IPS-11a (cell line): Measurements from ENCODE around the gene TMEM151A.
"Not testable (repeated sequence)": the region's sequence is repeated elsewhere in the genome, so short reads cannot be mapped to it uniquely, and the experiment has no call there.

Source experiments
- H3K4me3 ChIP-seq: one replicate; pipeline ENCODE4 v1.5.1; 2013; ENCODE audit warnings: low read depth, low read length, control low read depth

TMEM151A gene

GRCh38 chr11:66297610-66298009 lies 5.9 kb downstream of the TMEM151A start:
- H3K4me3 ChIP-seq, result no peak overlapping the region

DNA sequence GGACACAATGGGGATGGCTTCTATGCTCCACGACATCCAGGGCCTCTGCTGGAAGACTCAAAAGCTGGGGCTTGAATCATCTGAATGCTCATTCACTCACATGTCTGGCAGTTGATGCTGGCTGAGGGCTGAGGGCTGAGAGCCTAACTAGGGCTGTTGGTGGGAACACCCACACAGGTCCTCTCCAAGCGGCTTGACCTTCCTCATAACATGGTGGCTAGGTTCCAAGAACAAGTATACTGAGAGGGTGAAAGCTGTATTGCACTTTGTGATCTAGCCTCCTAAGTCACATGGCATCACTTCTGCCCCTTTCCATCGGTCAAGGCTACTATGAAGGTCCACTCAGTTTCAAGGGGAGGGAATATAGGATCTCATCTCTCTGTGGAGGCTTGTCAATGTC lies 7.5 kb downstream of the TMEM151A start:
- no peak overlapping the region for H3K4me3 ChIP-seq

DNA sequence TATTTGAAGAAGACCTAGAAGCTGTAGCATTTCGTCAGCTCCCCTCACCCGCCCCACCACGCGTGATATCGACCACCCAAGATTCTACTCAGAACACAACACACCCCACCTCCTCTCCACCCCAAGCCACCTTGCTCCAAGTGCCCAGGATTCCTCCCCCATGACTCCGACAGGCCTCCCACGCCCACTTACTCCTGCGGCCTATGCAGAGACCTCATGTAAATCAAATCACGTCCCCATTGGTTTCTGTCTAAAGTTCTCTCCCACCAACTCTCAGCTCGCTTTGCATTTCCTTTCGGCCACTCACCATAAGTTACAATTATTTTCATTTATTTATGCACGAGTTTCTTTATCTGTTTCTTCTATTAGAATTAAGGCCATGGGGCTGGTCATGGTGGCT lies 11.0 kb downstream of the TMEM151A start:
- no peak overlapping the region for H3K4me3 ChIP-seq

GRCh38 chr11:66309475-66309874 lies 17.8 kb downstream of the TMEM151A start:
- H3K4me3 ChIP-seq, result no peak overlapping the region

DNA sequence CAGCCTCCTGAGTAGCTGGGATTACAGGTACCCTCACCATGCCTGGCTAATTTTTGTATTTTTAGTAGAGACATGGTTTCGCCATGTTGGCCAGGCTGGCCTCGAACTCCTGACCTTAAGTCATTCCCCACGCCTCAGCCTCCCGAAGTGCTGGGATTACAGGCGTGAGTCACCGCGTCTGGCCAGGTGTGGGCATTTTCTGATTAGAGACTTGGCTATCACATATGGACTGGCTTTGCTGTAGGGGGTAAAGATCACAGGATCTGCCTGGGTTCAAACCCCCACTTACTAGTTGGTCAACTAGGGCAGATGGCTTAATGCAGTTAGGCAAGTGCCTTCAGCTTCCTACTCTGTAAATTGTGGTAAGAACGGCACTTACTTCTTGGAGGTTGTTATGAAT lies 18.6 kb downstream of the TMEM151A start:
- no peak overlapping the region for H3K4me3 ChIP-seq

DNA sequence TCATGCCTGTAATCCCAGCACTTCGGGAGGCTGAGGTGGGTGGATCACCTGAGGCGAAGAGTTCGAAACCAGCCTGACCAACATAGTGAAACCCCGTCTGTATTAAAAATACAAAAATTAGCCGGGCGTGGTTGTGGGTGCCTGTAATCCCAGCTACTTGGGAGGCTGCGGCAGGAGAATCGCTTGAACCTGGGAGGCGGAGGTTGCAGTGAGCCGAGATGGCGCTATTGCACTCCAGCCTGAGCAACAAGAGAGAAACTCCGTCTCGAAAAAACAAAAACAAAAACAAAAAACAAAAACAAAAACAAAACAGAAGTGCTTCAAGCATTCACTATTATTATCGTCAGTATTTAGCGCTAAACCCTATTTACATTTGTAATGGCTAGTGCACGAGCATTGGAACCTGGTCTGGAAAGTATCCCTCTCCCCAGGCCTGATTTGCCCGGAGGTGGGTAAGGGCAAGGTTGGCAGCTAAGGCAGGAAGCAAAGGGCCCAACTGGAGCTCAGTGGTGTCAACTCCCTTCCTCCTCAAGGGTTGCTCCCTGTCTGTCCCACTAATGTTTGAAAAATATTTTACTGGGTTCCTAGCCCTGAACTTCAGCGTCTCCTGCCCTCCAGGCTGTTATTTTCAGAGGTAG lies 19.2 kb downstream of the TMEM151A start:
- not testable (repeated sequence) for H3K4me3 ChIP-seq

DNA sequence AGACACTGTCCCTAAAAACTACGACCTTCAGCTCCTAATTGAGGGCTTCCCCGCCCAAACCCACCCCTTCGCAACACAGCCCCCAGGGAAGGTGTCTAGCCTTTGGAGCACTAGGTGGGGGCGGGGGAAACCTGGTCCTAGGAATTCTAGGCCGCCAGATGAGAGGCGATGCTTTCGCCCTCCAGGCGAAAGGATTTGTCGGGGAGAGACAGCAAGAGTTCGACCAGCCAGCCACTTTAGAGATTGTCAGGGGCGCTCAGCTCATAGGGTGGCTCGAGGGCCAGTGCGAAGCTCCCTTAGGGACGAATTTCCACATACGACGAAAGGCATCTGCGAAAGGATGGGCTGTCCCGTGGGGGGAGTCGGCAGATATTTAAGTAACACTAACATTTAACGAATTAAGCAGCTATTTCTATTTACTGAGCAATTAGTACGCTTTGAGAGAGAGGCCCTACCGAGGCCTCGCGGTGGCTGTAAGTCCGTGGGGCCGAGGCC lies 19.8 kb downstream of the TMEM151A start:
- peak overlapping the region; percentile 63 for H3K4me3 ChIP-seq

DNA sequence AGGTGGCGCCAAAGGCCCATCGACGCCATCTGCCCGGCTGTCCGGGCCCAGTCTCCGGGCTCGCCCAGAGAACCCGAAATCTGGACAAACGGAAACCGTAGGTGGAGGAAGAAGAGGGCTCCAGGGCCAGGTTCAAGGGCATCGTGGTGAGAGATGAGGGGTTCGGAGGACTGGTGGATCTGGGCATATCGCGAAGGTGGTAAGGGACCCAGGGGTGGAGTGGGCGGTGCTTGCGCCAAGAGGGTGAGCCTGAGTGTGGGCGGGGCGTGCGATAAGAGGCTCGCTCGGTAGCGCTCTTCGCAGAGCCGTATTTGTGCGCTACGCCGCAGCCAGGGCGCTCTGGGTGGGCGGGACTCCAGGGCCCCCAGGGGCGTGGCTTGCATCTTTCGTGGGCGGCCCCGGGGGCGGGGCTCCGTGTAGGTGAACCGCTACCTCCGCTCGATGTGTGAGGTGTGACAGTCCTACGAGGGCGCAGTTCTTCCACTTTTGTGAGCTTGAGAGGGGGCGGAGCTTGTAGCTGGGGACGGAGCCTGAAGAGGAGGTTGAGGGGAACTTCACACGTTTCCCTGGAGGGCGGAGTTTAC lies 20.4 kb downstream of the TMEM151A start:
- H3K4me3 ChIP-seq, result peak overlapping the region; percentile 63

DNA sequence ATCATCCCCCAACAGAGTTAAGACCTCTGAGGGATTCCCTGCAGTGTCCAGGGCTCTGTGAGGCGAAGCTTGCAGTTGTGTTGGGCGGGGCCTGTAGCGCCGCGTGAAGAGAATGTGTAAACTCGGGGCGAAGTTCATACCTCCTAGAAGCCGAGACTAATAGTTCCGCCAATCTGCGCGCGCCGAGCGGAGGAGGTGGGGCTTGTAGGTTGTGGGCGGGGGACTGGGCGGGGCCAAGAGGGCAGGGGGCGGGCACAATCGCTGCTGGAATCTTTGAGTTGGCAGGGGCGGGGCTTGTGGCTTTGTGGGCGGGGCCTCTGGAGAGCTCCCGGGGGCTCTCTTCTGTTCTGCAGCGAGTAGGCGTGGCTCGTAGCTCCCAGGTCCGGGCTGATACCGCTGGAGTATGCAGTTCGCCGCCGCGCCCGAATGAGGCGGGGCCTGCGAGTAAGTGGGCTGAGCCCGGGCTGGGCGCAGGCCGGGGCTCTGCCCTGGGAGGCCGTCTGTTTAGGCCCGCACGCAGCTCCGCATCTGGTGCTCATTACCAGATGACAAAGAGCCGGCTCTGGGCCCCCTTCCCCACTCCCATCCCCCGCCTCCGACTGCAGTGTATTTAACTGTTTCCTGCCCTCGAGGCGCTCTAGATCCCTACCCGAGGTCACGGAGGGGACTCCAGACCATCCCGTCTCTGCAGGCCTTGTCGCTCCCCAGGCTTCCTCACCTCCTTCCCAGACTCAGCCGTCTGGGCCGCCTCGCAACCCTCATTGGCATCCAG lies 21.0 kb downstream of the TMEM151A start:
- H3K4me3 ChIP-seq, result peak overlapping the region; percentile 63

DNA sequence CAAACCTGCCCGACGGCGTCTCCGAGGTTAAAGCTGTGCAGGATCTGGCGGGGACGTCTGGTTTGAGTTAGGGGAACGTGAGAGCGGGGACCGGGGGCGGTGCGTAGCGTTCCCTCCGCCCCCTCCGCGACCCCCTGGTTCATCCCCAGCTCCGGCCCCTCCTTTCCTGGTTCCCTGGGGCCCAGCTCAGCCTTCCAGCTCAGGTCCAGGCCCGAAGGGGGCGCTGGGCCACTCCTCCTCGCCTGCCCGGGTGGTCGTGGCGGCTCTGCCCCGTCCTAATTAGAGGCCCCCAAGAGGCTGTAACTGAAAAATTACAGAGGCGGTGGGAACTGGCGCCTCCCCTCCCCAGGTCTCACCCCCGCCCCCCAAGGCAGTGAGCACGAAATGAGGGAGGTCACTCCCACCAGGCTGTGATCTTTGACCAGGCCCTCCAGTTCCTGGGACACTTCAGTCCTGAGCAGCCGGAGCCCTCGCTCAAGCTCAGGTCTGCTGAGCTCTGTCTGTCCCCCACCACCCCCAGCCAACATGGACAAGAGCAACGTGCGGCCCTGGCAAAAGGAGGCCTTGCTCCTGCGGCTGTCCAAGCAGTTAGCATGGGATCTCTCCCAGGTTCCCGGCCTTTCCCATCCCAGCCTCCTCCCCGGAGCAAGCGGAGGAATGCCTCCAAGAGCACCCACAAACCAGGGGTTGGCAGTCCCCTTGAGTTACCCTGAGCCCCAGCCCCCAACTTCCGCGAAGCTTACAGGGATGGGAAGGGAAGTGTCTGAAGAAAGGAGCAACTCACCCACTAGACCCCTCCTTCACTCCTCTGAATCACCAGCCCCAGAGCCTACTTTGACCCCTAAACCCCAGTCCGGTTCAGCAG lies 21.9 kb downstream of the TMEM151A start:
- peak overlapping the region; percentile 39 for H3K4me3 ChIP-seq

GRCh38 chr11:66314186-66314501 lies 22.4 kb downstream of the TMEM151A start:
- H3K4me3 ChIP-seq, result no peak overlapping the region

DNA sequence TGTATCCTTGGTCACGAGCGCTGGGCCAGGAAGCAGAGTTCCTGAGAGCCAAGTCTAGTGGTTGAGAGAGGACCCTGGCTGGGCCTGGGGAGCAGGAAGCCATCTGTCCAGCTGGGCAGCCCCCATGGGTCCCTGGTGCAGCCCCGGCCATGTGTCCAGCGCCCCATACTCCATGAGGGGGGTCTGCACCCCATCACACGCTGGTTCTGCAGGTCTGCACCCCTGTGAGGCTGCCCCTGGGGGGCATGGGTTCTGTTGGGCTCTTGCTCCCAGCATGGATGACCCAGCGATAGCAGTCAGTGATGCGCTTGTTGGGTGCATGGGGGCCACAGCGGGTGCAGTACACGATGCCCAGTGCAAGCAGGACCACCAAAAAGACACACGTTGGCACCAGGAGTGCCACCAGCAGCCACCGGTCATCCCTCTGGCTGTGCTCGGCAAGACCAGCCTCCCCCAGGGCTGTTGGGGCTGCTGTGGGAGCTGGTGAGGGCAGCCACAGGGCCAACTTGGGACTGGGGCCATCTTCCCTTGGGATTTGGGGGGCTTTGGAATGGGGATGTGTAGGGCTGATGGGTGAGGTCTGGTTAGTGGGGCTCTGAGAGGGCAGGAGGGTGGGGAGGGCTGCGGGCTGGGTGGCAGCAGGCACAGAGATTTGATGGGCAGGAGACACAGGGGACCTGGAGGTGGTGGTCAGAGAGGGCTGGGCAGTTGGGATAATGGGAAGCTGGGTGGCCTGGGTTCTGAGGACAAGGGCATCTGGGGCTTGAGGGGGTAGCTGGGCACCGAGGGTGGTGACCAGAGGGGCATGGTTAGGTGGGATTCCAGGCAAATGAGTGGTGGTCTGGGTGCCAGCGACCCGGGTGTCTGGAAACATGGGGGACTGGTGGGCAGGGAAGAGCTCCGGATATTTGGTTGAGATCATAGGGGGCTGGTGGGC lies 23.1 kb downstream of the TMEM151A start:
- no peak overlapping the region for H3K4me3 ChIP-seq

DNA sequence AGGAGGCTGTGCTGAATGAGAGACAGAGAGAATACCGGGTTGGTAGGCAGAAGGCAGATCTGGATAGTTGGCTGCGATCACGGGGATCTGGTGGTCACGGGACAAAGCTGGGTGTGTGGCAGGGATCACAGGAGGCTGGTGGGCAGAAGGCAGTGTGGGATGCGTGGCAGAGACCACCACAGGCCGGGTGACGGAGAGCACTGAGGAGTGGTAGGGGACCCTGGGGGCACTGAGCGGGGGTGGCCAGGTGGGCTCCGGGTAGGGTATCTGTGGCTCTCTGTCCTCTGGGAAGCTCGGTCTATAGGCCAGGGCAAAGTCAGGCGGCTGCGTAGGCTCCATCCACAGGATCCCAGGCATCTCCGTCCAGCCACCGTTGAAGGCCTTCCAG lies 23.8 kb downstream of the TMEM151A start:
- no peak overlapping the region for H3K4me3 ChIP-seq

DNA sequence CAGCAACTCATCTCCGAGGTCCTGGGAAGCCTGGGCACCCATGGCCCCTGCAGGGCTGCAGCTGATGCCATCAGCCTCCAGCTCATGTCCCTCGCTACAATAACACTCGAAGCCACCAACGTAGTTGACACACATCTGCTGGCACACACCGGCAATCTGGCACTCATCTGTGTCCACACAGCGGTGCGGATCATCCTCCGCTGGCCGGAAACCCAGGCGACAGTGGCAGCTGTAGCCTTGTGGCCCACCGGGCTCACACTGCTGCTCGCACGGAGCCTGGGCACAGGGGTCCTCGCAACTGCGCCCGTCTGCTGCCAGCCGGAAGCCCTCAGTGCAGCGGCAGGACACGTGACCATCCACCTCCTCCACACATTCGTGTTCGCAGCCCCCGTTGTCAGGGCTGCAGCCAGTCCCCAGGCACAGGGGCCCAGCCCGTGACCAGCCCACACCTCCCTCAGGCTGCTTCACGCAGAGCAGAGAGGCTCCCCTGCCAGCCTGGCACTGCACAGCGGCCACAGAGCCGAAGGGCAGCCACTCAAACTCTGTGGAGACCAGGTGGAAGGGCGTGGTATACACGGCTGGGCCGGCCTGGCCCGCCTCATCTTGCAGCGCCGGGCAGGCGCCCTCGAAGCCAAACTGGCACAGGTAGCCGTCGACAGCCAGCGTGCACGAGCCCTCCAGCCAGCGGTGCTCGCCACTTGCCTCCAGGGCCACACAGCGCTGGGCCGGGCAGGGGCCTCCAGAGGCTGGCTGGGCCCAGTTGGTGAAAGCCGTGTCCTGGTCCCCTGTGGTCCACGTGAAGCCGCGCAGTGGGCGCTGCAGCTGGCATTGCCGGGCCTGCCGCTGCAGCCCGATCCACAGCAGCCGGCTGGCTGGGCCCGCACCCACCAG lies 24.5 kb downstream of the TMEM151A start:
- H3K4me3 ChIP-seq, result no peak overlapping the region

DNA sequence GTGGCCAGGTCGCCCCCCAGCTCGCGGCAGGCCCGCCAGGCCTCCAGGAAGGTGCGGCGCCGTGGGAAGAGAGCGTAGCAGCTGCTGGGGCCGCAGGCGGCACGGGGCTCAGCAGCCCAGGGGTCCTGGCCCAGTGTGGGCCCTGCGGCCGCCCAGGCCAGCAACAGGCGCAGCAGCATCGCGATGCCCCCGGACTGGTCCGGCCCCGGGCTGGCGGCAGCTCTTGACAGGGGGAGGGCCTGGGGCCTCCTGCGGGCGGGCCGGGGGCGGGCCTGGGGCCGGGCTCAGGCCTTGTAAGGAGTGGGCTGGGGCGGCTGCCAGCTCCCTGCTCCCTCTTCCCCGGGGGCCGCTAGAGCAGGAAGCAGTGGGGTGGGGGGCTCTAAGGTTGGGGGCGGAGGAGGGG lies 25.2 kb downstream of the TMEM151A start, which contains the start of gene CD248:
TSS of gene CD248 (minus strand) at position 196 of the 403 bp plus-strand sequence. CDS start at position 179, 17 bp downstream.
- no peak within 1 kb of the TSS for H3K4me3 ChIP-seq

- no peak overlapping the region for H3K4me3 ChIP-seq
Measured at GRCh38 chr11:66317322-66317722, 25.6 kb downstream of the TMEM151A start.

GRCh38 chr11:66317723-66318599 lies 26.3 kb downstream of the TMEM151A start:
- no peak overlapping the region for H3K4me3 ChIP-seq

- no peak overlapping the region for H3K4me3 ChIP-seq
Measured at GRCh38 chr11:66318600-66318970, 26.9 kb downstream of the TMEM151A start.
